ENCODE measurements around the gene RNF40. TPM values are rescaled to one million over a fixed set of nuclear protein-coding genes. Genes with fewer than 3 reads are reported as not detected.

The RNF40 gene
- total RNA-seq, 1 donor = 88.3 TPM

- no peaks in the 10 kb centered on the region for H3K9me3 ChIP-seq (ENCODE audit: low read depth, low read length)
- no peaks in the 10 kb centered on the region for H4K20me1 ChIP-seq (ENCODE audit: insufficient read depth, low read length)
- H3K4me2 ChIP-seq (ENCODE audit: insufficient read depth, low read length) = no peak overlapping the region
- no peak overlapping the region for H3K27ac ChIP-seq (ENCODE audit: low read depth, low read length)
- DNase-seq (ENCODE audit: insufficient read length, low spot score, missing footprints) = peak; percentile 22
- peaks cover 13% of the 10 kb centered on the region for H3K4me1 ChIP-seq (ENCODE audit: insufficient read depth, low read length)
- H3K4me3 ChIP-seq (ENCODE audit: insufficient read depth, low read length) = no peak overlapping the region
- peaks cover 33% of the 10 kb centered on the region for H3K36me3 ChIP-seq (ENCODE audit: insufficient read depth, low read length)
- H3K79me2 ChIP-seq (ENCODE audit: insufficient read depth, low read length) = peaks cover 8% of the 10 kb centered on the region
- H2AFZ ChIP-seq (ENCODE audit: low read length) = no peak overlapping the region
- TF ChIP-seq CTCF (IDR thresholded peaks at IDR 0.05; ENCODE audit: extremely low read depth, low read depth, low read length) = no peak
- H3K27me3 ChIP-seq (ENCODE audit: insufficient read depth, low read length) = no peaks in the 10 kb centered on the region
These were observed 17.5 kb downstream of the RNF40 start for GRCh38 chr16:30779596-30779995.

GRCh38 chr16:30780021-30780420, 17.9 kb downstream of the RNF40 start:
- no peak overlapping the region for H3K4me3 ChIP-seq (ENCODE audit: insufficient read depth, low read length)
- H3K79me2 ChIP-seq (ENCODE audit: insufficient read depth, low read length) = peaks cover 12% of the 10 kb centered on the region
- no peak overlapping the region for H2AFZ ChIP-seq (ENCODE audit: low read length)

GRCh38 chr16:30780549-30780948, 18.4 kb downstream of the RNF40 start:
- no peak overlapping the region for H3K4me3 ChIP-seq (ENCODE audit: insufficient read depth, low read length)
- no peak overlapping the region for H3K27ac ChIP-seq (ENCODE audit: low read depth, low read length)
- peaks cover 17% of the 10 kb centered on the region for H3K79me2 ChIP-seq (ENCODE audit: insufficient read depth, low read length)
- H3K9me3 ChIP-seq (ENCODE audit: low read depth, low read length) = no peaks in the 10 kb centered on the region
- H3K36me3 ChIP-seq (ENCODE audit: insufficient read depth, low read length) = peaks cover 33% of the 10 kb centered on the region
- no peak overlapping the region for H3K4me2 ChIP-seq (ENCODE audit: insufficient read depth, low read length)
- H3K27me3 ChIP-seq (ENCODE audit: insufficient read depth, low read length) = no peaks in the 10 kb centered on the region
- H3K4me1 ChIP-seq (ENCODE audit: insufficient read depth, low read length) = peaks cover 8% of the 10 kb centered on the region
- TF ChIP-seq CTCF (IDR thresholded peaks at IDR 0.05; ENCODE audit: extremely low read depth, low read depth, low read length) = no peak
- H2AFZ ChIP-seq (ENCODE audit: low read length) = no peak overlapping the region
- DNase-seq (ENCODE audit: insufficient read length, low spot score, missing footprints) = peak; percentile 65
- peaks cover 5% of the 10 kb centered on the region for H4K20me1 ChIP-seq (ENCODE audit: insufficient read depth, low read length)

More at GRCh38 chr16:30780021-30780420, 17.9 kb downstream of the RNF40 start:
- TF ChIP-seq CTCF (IDR thresholded peaks at IDR 0.05; ENCODE audit: extremely low read depth, low read depth, low read length) = no peak
- peaks cover 1% of the 10 kb centered on the region for H4K20me1 ChIP-seq (ENCODE audit: insufficient read depth, low read length)
- peak; percentile 43 for DNase-seq (ENCODE audit: insufficient read length, low spot score, missing footprints)
- H3K4me2 ChIP-seq (ENCODE audit: insufficient read depth, low read length) = no peak overlapping the region
- no peak overlapping the region for H3K27ac ChIP-seq (ENCODE audit: low read depth, low read length)
- peaks cover 33% of the 10 kb centered on the region for H3K36me3 ChIP-seq (ENCODE audit: insufficient read depth, low read length)
- H3K4me1 ChIP-seq (ENCODE audit: insufficient read depth, low read length) = peaks cover 9% of the 10 kb centered on the region
- no peaks in the 10 kb centered on the region for H3K9me3 ChIP-seq (ENCODE audit: low read depth, low read length)
- H3K27me3 ChIP-seq (ENCODE audit: insufficient read depth, low read length) = no peaks in the 10 kb centered on the region

- no peak overlapping the region for H2AFZ ChIP-seq (ENCODE audit: low read length)
- no peak overlapping the region for H3K4me3 ChIP-seq (ENCODE audit: insufficient read depth, low read length)
- H3K36me3 ChIP-seq (ENCODE audit: insufficient read depth, low read length) = peaks cover 33% of the 10 kb centered on the region
- peaks cover 33% of the 10 kb centered on the region for H3K79me2 ChIP-seq (ENCODE audit: insufficient read depth, low read length)
- no peaks in the 10 kb centered on the region for H3K9me3 ChIP-seq (ENCODE audit: low read depth, low read length)
- no peak for TF ChIP-seq CTCF (IDR thresholded peaks at IDR 0.05; ENCODE audit: extremely low read depth, low read depth, low read length)
- H3K27me3 ChIP-seq (ENCODE audit: insufficient read depth, low read length) = no peaks in the 10 kb centered on the region
- peaks cover 5% of the 10 kb centered on the region for H4K20me1 ChIP-seq (ENCODE audit: insufficient read depth, low read length)
- no peak overlapping the region for H3K4me2 ChIP-seq (ENCODE audit: insufficient read depth, low read length)
- H3K27ac ChIP-seq (ENCODE audit: low read depth, low read length) = no peak overlapping the region
- DNase-seq (ENCODE audit: insufficient read length, low spot score, missing footprints) = peak; percentile 63
- peaks cover 11% of the 10 kb centered on the region for H3K4me1 ChIP-seq (ENCODE audit: insufficient read depth, low read length)
These were observed 20.6 kb downstream of the RNF40 start for GRCh38 chr16:30782486-30783279.
